ENCODE results near the gene PDZRN4. TPM values are rescaled to one million over a fixed set of nuclear protein-coding genes. Genes with fewer than 3 reads are reported as not detected.

PDZRN4 gene
- total RNA-seq, 4 donors from 2014 or later = 0.54 to 2.9 (median 1.1) TPM

DNA sequence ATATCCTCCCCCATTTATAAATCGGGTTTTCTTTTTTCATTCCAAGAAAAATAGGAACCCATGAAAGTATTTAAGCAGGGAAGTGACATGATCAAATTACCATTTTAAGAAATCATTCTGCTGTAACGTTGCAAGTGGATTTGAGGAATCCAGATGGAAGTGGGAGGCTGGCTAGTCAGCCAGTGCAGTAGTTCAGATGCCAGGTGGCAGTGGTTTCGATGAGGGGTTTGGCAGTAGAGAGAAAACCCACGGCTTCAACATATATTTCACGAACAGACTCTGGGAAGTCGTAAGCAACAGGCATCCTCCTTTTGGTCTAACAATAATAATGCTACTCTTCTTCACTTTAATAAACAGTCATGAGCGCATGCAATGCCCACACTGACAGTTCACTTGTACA is 25.0 kb downstream of the PDZRN4 start:
- Histone ChIP-seq H3K27me3 (no peaks in the 10 kb centered on the region), H3K4me3 (replicated peaks in 1 of 3) (no peak overlapping the region), H3K27ac (peak overlapping the region; percentile 72 to 90 (median 77)), H3K36me3 (no peaks in the 10 kb centered on the region), H3K9me3 (no peaks in the 10 kb centered on the region), H3K4me1 (peaks cover 0 to 12% of the 10 kb centered on the region in 2 donors)
- peak; percentile 61 to 72 for DNase-seq
- intact Hi-C loops (cut with DNase I) = no loop called here
- TF ChIP-seq, protein P1, sequence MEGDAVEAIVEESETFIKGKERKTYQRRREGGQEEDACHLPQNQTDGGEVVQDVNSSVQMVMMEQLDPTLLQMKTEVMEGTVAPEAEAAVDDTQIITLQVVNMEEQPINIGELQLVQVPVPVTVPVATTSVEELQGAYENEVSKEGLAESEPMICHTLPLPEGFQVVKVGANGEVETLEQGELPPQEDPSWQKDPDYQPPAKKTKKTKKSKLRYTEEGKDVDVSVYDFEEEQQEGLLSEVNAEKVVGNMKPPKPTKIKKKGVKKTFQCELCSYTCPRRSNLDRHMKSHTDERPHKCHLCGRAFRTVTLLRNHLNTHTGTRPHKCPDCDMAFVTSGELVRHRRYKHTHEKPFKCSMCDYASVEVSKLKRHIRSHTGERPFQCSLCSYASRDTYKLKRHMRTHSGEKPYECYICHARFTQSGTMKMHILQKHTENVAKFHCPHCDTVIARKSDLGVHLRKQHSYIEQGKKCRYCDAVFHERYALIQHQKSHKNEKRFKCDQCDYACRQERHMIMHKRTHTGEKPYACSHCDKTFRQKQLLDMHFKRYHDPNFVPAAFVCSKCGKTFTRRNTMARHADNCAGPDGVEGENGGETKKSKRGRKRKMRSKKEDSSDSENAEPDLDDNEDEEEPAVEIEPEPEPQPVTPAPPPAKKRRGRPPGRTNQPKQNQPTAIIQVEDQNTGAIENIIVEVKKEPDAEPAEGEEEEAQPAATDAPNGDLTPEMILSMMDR (IDR thresholded peaks at IDR 0.05) = no peak
- TF ChIP-seq POLR2A (IDR thresholded peaks at IDR 0.05) = peak in 1 of 2 donors; percentile 34
- 30 to 34% methylated on average over 7 of the region's 7 CpGs for WGBS, 2 donors

DNA sequence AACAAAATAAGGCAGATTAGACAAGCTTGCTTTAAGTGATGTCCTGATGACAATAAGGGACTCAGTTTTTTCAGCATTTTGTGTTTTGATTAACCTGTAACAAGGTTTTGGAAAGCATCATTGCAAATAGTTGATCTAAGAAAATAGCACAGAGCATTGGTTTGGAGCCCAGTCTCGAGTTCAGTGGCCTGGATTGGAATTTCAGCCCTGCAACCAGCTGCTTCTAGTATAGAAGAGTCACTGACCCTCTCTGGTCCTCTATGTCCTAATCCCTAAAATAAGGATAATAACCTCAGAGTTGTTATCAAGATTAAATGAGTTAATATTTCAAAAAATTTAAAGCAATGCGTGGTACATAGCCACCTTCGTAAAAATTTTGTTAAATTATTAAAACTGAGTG is 25.5 kb downstream of the PDZRN4 start:
- Histone ChIP-seq H3K4me1 (peaks cover 0 to 12% of the 10 kb centered on the region in 2 donors), H3K27ac (peak overlapping the region; percentile 72 to 90 (median 77)), H3K36me3 (no peaks in the 10 kb centered on the region), H3K4me3 (replicated peaks in 1 of 3) (no peak overlapping the region), H3K27me3 (no peaks in the 10 kb centered on the region), H3K9me3 (no peaks in the 10 kb centered on the region)
- intact Hi-C loops (cut with DNase I) = no loop called here
- TF ChIP-seq POLR2A (IDR thresholded peaks at IDR 0.05) = no peak
- TF ChIP-seq, protein P1 (IDR thresholded peaks at IDR 0.05) = peak in 1 of 6 experiments; percentile 26
- peak; percentile 48 to 69 for DNase-seq
- 69 to 76% methylated on average over 3 of the region's 3 CpGs for whole genome bisulfite sequencing, 2 donors

DNA sequence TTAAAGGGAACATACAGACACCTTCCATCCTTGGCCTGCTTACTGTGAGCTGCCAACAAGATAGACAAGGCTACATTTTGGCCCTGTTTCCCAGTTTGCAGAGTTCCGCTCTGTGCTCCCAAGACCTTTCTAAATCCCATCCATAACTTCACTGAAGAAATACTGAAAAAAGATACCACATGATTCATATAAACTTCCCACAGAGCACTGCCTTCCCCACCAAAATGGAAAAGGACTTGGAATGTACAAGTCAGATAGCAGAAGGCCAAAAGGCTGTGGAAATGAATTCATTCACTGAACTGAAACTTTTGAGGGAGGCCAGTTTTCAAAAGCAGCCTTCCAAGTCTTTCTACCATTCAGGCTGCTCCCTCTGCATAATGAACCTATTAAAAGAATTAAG is 29.6 kb downstream of the PDZRN4 start:
- H3K27ac ChIP-seq = no peak overlapping the region
- DNase-seq = no peak

DNA sequence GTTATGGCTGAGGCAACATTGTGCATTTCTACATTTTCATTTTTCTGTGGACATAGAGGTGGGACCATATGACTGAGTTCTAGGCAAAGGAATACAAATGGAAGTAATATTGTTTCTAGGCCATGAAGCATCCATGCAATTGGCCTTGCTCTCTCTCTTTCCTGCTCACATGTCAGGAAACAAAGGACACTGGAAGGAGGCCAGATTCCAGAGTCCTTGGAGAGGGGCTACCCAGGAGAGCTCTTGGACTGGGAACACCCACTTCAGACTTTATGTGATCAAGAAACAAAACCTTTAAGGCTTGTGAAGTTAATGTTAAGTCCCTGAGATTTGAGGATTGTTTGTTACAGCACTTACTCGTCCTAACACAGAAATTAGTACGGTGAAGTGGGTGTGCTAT is 32.8 kb downstream of the PDZRN4 start:
- TF ChIP-seq, protein P1 (IDR thresholded peaks at IDR 0.05) = no peak
- TF ChIP-seq POLR2A (IDR thresholded peaks at IDR 0.05) = no peak
- intact Hi-C loops (cut with DNase I) = no loop called here
- H3K9me3 ChIP-seq = no peaks in the 10 kb centered on the region
- no peaks in the 10 kb centered on the region for H3K27me3 ChIP-seq
- 40 to 49% methylated on average over 2 of the region's 2 CpGs for WGBS, 2 donors
- no peaks in the 10 kb centered on the region for H3K36me3 ChIP-seq
- H3K4me1 ChIP-seq = peaks cover 6 to 10% of the 10 kb centered on the region in 2 donors
- no peak overlapping the region for H3K4me3 ChIP-seq (replicated peaks in 1 of 3)
- peak overlapping the region; percentile 19 to 52 (median 37) for H3K27ac ChIP-seq
- peak; percentile 41 to 47 for DNase-seq

More for the DNA sequence above, 29.6 kb downstream of the PDZRN4 start:
- Histone ChIP-seq H3K9me3 (no peaks in the 10 kb centered on the region), H3K4me3 (replicated peaks in 1 of 3) (no peak overlapping the region), H3K4me1 (peaks cover 8 to 10% of the 10 kb centered on the region in 2 donors), H3K36me3 (no peaks in the 10 kb centered on the region), H3K27me3 (no peaks in the 10 kb centered on the region)
- 70 to 91% methylated on average over 1 of the region's 1 CpG for WGBS, 2 donors
- intact Hi-C loops (cut with DNase I) = no loop called here
- no peak for TF ChIP-seq POLR2A (IDR thresholded peaks at IDR 0.05)
- TF ChIP-seq, protein P1 (IDR thresholded peaks at IDR 0.05) = no peak

DNA sequence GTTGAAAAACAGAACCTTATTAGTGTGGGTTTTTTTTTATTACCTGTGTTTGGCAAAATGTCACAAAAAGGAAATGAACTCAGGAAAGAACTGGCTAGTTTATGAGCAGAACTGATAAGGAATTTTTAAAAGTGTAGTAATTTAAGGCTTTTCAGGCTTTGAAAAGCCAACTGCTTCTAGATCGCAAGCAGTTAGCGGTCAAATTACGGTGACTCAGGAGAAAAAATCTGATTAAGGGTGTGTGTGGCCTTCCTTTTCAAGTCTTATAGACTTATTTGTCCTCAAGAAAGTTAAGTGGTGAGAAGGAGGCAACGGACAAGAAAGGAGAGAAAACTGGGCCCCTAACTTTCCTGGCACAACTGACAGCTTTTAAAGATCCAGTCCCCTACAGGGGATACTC is 33.4 kb downstream of the PDZRN4 start:
- TF ChIP-seq, protein P1 (IDR thresholded peaks at IDR 0.05) = no peak
- Histone ChIP-seq H3K9me3 (no peaks in the 10 kb centered on the region), H3K4me1 (peaks cover 6 to 10% of the 10 kb centered on the region in 2 donors), H3K4me3 (replicated peaks in 1 of 3) (no peak overlapping the region), H3K36me3 (no peaks in the 10 kb centered on the region), H3K27ac (peak overlapping the region; percentile 19 to 52 (median 37)), H3K27me3 (no peaks in the 10 kb centered on the region)
- intact Hi-C loops (cut with DNase I) = no loop called here
- 49 to 55% methylated on average over 4 of the region's 4 CpGs for WGBS, 2 donors
- DNase-seq = no peak

All from thyroid gland (tissue), 4 donors.